SK-N-MC (cell line): ENCODE results near the gene NCOA5.

Source experiments
- EZH2 ChIP-seq: fragments of 200-600 bp; sonication (generic); IDR thresholded peaks from one replicate; pipeline ENCODE4 v1.6.1; 2017; ENCODE audit warnings: antibody characterized with exemption
- POLR2AphosphoS5 ChIP-seq: IDR thresholded peaks from 2 replicates; pipeline ENCODE4 v1.6.1; 2012; ENCODE audit warnings: mild to moderate bottlenecking, low read depth, low read length, borderline replicate concordance

GRCh38 chr20:46077642-46078305, 12.0 kb downstream of the NCOA5 start:
- TF ChIP-seq EZH2 = no peak
- no peak for TF ChIP-seq POLR2AphosphoS5
